GM21717 (cell line): ENCODE data around the gene LY6G5B.

ENCODE experiments used
- ATAC-seq: cut with Tn5 transposase; IDR thresholded peaks from one replicate; pipeline ENCODE4 v1.9.1; 2021; ENCODE audit warnings: mild to moderate bottlenecking, moderate library complexity; ENCODE audit not compliant: unreplicated experiment

LY6G5B gene

DNA sequence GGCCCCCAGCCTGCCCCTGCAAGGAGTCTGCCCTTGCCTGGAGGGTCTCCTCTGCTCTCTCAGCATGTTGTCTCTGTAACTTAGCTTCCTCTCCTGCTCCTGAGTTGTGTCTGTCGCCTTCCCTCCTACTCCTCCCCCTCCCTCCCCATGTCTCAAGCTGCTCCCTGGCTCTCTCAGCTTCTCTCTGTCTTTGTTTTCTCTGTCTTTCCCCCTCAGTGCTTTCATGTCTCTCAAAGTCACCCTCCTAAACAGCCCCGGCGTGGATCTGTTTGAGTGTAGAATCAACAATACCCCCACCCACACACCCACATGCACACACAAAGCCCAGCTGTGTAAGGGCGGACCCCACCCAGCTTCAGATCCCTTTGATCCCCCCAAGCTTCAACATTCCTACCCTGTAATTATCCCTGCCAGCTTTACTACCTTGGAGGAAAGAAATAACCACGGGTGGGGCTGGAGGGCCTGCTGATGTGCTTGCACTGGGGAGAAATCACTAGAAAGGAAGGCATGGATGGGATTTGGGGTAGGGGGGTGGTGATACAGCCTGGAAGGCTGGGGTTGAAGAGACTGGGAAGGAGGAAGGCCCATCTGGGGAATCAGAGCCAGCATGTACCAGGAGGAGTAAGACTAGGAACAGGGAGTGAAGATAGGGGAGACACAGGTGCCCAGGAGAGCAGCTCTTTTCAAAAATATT is 44.4 kb downstream of the LY6G5B start:
- ATAC-seq: no peak

GRCh38 chr6:31715022-31715958 is 45.5 kb downstream of the LY6G5B start, which contains the start of gene LY6G6D:
Gene LY6G6D, plus strand, starts transcription at chr6:31715348. Its CDS starts 8 bp downstream, at chr6:31715356.
- no peak for ATAC-seq

DNA sequence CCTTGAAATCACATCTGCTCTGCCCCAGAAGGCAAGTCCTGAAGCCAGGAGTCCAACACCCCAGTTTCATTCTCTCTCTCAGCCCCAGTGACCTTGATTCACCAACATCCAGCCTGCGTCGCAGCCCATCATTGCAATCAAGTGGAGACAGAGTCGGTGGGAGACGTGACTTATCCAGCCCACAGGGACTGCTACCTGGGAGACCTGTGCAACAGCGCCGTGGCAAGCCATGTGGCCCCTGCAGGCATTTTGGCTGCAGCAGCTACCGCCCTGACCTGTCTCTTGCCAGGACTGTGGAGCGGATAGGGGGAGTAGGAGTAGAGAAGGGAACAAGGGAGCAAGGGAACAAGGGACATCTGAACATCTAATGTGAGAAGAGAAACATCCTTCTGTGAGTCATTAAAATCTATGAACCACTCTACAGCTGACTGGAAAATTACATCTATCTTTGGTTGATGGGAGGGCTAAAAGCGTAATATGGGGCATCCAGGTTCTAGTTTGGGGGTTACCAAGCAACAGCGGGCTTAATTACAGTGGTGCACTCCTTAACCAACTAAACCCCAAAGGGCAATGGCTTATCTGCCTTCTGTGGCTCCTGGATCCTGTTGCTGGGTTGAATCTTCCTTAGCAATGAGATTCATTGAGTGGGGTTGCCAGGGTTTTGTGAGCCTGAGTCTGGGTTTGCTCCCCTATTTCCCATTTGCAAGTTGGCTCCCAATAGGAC is 47.9 kb downstream of the LY6G5B start:
- ATAC-seq: no peak

DNA sequence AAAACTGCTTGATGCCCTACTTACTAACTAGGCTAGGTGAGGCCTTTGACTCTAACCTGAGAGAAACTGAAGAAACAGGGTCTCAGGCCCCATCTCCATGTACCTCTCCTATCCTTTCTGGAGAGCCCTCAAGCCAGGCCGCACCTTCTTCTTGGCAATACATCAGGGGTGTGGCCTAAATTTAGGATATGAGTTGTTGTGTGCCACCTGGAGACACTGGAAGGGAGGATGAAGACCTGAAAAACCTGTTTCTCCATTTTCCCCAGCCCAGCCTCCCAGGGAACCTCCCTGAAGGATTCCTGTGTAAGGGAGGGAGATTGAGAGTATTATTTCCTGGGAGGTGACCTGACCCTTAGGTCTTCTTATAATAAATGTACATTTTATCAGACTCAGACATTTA is 48.5 kb downstream of the LY6G5B start:
- ATAC-seq: no peak

GRCh38 chr6:31719001-31719400 is 49.2 kb downstream of the LY6G5B start:
- no peak for ATAC-seq

DNA sequence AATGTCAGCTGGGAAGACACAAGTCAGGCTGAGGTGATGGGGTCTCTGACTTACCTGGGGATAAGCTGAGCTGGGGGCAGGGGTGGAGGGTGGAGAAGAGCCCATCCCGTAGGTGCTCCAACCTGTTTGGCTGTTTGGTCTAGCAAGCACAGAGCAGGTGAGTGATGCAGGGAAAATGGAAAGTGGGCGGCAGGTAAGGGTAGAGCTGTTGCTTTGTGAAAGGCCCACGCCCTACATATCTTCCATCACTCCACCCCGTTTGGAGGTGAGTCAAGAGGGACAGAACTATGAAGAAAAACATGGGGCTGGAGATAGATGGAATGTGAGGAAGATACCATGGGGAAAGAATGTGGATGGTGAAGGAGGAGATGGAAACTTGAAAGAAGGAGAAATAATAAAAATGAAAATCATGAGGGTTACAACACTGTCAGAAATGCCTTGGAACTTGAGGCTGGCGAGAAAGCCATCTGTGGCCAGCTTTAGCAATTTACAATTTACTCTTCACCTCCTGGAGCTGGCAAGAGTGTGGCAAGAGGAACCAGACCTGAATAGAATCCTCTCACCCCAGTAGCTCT is 50.5 kb downstream of the LY6G5B start:
- ATAC-seq: no peak

- no peak for ATAC-seq
Measured at GRCh38 chr6:31721351-31722020, 51.7 kb downstream of the LY6G5B start, which contains the start of gene LY6G6C. Gene LY6G6C, minus strand, starts transcription at chr6:31721746. Its CDS starts 67 bp downstream, at chr6:31721679.

- ATAC-seq: no peak
Measured at GRCh38 chr6:31722173-31722572, 52.4 kb downstream of the LY6G5B start.
